Calu3 (cell line): Measurements from ENCODE around the gene PRSS38. TPM values are rescaled to one million over a fixed set of nuclear protein-coding genes. Genes with fewer than 3 reads are reported as not detected.

Experiments used
- BruUV-seq: library from RNA; stranded (reverse); fragments of 400-500 nt; replicated peaks from 2 replicates; lab custom pipeline; 2021; lab: Mats Ljungman, UMichigan
- CTCF ChIA-PET: fragments of 300-600 bp; sonication (Branson Sonifier 250); formaldehyde crosslinking; loops from one replicate; lab custom pipeline; 2022; ENCODE audit warnings: antibody characterized with exemption; lab: Charles Lee
- DNase-seq: peaks from one replicate; pipeline ENCODE4 v3.0.0; 2022
- H3K27ac Mint-ChIP-seq: one replicate; pipeline ENCODE4 v1.8.0; 2022; ENCODE audit warnings: mixed read lengths; ENCODE audit not compliant: unreplicated experiment
- H3K27me3 Mint-ChIP-seq: one replicate; pipeline ENCODE4 v1.8.0; 2022; ENCODE audit warnings: mixed read lengths; ENCODE audit not compliant: unreplicated experiment
- H3K36me3 Mint-ChIP-seq: one replicate; pipeline ENCODE4 v1.8.0; 2022; ENCODE audit warnings: mild to moderate bottlenecking, moderate library complexity, mixed read lengths; ENCODE audit not compliant: insufficient read depth, unreplicated experiment
- H3K4me1 Mint-ChIP-seq: one replicate; pipeline ENCODE4 v1.8.0; 2022; ENCODE audit warnings: mild to moderate bottlenecking, low read depth, mixed read lengths; ENCODE audit not compliant: unreplicated experiment
- H3K4me3 Mint-ChIP-seq: one replicate; pipeline ENCODE4 v1.8.0; 2022; ENCODE audit warnings: mild to moderate bottlenecking, low read depth, moderate library complexity, mixed read lengths; ENCODE audit not compliant: unreplicated experiment
- H3K9me3 Mint-ChIP-seq: one replicate; pipeline ENCODE4 v1.8.0; 2022; ENCODE audit warnings: low read depth, mixed read lengths; ENCODE audit not compliant: unreplicated experiment
- intact Hi-C: fragments of 100-400 bp; cut with micrococcal nuclease; formaldehyde crosslinking; loops from one replicate; pipeline ENCODE4 v1.10.0; 2022; ENCODE audit not compliant: unreplicated experiment
- total RNA-seq: library from RNA; stranded (reverse); gene quantifications from 2 replicates; pipeline ENCODE4 v1.2.3, GENCODE V29; 2022
- TF ChIP-seq, protein P1 (sequence below): fragments of 200-600 bp; IDR thresholded peaks from one replicate; pipeline ENCODE4 v1.8.0; 2022; ENCODE audit warnings: antibody characterized with exemption; ENCODE audit not compliant: unreplicated experiment

Gene PRSS38
- total RNA-seq, 1 experiment from 2014 or later = not detected

GRCh38 chr1:227890451-227891222 lies 75.2 kb downstream of the PRSS38 start:
- Mint-ChIP-seq H3K27me3 (peaks cover 10% of the 10 kb centered on the region), H3K27ac (no peak overlapping the region), H3K36me3 (no peaks in the 10 kb centered on the region), H3K9me3 (no peaks in the 10 kb centered on the region), H3K4me1 (peaks cover 4% of the 10 kb centered on the region), H3K4me3 (no peak overlapping the region)
- no peak for DNase-seq
- TF ChIP-seq, protein P1, sequence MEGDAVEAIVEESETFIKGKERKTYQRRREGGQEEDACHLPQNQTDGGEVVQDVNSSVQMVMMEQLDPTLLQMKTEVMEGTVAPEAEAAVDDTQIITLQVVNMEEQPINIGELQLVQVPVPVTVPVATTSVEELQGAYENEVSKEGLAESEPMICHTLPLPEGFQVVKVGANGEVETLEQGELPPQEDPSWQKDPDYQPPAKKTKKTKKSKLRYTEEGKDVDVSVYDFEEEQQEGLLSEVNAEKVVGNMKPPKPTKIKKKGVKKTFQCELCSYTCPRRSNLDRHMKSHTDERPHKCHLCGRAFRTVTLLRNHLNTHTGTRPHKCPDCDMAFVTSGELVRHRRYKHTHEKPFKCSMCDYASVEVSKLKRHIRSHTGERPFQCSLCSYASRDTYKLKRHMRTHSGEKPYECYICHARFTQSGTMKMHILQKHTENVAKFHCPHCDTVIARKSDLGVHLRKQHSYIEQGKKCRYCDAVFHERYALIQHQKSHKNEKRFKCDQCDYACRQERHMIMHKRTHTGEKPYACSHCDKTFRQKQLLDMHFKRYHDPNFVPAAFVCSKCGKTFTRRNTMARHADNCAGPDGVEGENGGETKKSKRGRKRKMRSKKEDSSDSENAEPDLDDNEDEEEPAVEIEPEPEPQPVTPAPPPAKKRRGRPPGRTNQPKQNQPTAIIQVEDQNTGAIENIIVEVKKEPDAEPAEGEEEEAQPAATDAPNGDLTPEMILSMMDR = no peak
- BruUV-seq = no TSS peak
- intact Hi-C loops = no loop called here
- CTCF ChIA-PET = no interaction called here

- TF ChIP-seq, protein P1 = no peak
- CTCF ChIA-PET = no interaction called here
- intact Hi-C loops = no loop called here
- Mint-ChIP-seq H3K4me1 (no peaks in the 10 kb centered on the region), H3K27me3 (peaks cover 10% of the 10 kb centered on the region), H3K27ac (no peak overlapping the region), H3K4me3 (no peak overlapping the region), H3K9me3 (no peaks in the 10 kb centered on the region), H3K36me3 (no peaks in the 10 kb centered on the region)
- BruUV-seq = no TSS peak
- DNase-seq = no peak
These were observed 75.9 kb downstream of the PRSS38 start for GRCh38 chr1:227891223-227891954.

- BruUV-seq = no TSS peak
- intact Hi-C loops = no loop called here
- H3K36me3 Mint-ChIP-seq = no peaks in the 10 kb centered on the region
- no peak overlapping the region for H3K27ac Mint-ChIP-seq
- TF ChIP-seq, protein P1 = no peak
- no peaks in the 10 kb centered on the region for H3K9me3 Mint-ChIP-seq
- DNase-seq = no peak
- CTCF ChIA-PET = no interaction called here
- H3K4me3 Mint-ChIP-seq = no peak overlapping the region
- no peaks in the 10 kb centered on the region for H3K4me1 Mint-ChIP-seq
- peaks cover 10% of the 10 kb centered on the region for H3K27me3 Mint-ChIP-seq
These were observed 76.5 kb downstream of the PRSS38 start for GRCh38 chr1:227891955-227892488.

- Mint-ChIP-seq H3K36me3 (no peaks in the 10 kb centered on the region), H3K27ac (no peak overlapping the region), H3K27me3 (peaks cover 15% of the 10 kb centered on the region), H3K4me1 (no peaks in the 10 kb centered on the region), H3K4me3 (no peak overlapping the region), H3K9me3 (no peaks in the 10 kb centered on the region)
- CTCF ChIA-PET = no interaction called here
- no peak for DNase-seq
- TF ChIP-seq, protein P1 = no peak
- intact Hi-C loops = no loop called here
- no TSS peak for BruUV-seq
These were observed 77.2 kb downstream of the PRSS38 start for GRCh38 chr1:227892489-227893299.
